Hematopoietic multipotent progenitor cell treated with erythropoietin and hydrocortisone succinate and interleukin-3 and kit ligand, for 4 days (in vitro differentiated cells): ENCODE data around the gene DPPA4.
"Not testable (repeated sequence)": the region's sequence is repeated elsewhere in the genome, so short reads cannot be mapped to it uniquely, and the experiment has no call there.

Experiments used
- DNase-seq: peaks from one replicate; pipeline ENCODE4 v3.0.0-alpha.2; 2015

Gene DPPA4, protein sequence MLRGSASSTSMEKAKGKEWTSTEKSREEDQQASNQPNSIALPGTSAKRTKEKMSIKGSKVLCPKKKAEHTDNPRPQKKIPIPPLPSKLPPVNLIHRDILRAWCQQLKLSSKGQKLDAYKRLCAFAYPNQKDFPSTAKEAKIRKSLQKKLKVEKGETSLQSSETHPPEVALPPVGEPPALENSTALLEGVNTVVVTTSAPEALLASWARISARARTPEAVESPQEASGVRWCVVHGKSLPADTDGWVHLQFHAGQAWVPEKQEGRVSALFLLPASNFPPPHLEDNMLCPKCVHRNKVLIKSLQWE

GRCh38 chr3:109337393-109337792 is at the start of gene DPPA4:
TSS of gene DPPA4 (minus strand) at chr3:109337546. CDS start at chr3:109337517, 29 bp downstream.
- DNase-seq, result peak; percentile 90

DNA sequence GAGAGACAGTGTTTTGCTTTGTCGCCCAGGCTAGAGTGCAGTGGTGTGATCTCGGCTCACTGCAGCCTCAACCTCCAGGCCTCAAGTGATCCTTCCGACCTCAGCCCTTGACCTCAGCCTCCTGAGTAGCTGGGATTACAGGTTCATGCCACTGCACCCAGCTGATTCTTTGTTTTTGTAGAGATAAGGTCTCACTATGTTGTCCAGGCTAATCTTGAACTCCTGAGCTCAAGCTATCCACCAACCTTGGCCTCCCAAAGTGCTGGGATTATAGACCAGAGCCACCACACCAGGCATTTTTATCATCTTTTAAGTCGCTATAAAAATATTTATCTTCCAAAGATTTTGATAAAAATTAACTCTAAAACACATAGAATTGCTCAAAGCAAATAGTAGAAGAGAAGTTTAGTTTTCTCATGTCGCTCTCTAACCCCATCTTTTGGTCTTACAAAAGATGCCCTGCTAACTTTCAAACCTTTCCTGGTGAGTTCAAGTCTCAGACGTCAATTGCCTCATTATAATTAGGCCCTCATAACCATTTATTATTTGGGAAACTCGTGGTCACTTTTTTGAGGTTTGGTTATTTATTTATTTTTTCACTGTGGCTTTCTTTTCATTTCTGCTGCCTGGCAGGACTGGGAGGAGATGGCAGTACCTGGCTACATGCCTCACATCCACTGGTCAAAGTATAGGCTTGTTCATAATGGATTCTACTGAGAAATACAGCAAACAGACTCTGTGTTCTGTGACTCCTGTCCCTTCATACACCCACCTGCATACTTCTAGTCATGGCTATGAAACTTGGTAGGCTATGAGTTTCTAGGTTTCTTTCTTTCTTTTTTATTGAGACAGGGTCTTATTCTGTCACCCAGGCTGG is 48.3 kb upstream of the DPPA4 start:
- DNase-seq, result no peak

DNA sequence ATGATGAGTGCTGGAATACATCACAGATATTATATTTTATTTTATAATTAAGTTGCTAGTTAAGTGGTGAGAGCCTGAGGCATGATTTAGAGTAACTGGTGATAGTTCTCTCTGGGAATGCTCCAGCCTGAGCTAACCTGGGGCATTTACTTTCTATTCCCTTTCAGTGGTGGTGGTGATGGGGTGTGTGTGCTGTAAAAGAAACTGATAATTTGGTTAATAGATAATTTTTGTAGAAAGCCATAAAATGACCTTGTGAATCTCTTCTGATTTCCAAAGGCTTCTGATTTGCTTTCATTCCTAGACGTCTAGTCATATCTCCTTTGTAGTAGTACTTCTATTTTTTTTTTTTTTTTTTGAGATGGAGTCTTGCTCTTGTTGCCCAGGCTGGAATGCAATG is 46.8 kb upstream of the DPPA4 start:
- no peak for DNase-seq

GRCh38 chr3:109382588-109382987 is 45.2 kb upstream of the DPPA4 start:
- DNase-seq, result no peak

DNA sequence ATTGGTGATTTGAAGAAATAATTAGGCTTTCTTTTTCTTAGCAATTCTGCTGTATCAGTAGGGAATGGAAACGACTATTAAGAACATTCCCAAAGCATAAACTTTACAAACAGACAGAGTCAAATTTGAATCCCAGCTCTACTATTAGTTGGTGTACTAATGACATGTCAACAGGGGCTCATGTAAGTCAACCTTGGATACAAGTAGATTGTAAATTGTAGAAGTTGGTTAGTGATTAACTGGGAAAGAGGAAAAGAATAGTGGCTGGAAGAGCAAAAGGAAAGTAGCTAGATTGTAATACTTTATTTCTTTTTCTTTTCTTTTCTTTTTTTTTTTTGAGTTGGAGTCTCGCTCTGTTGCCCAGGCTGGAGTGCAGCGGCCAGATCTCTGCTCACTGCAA is 38.6 kb upstream of the DPPA4 start:
- no peak for DNase-seq

DNA sequence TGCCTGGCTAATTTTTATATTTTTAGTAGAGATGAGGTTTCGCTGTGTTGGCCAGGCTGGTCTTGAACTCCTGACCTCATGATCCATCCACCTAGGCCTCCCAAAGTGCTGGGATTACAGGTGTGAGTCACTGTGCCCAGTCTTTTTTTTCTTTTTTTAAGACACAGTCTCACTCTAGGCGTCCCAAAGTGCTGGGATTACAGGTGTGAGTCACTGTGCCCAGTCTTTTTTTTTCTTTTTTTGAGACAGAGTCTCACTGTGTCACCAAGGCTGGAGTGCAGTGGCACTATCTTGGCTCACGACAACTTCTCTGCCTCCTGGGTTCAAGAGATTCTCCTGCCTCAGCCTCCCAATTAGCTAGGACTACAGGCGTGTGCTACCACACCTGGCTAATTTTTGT is 37.1 kb upstream of the DPPA4 start:
- not testable (repeated sequence) for DNase-seq

DNA sequence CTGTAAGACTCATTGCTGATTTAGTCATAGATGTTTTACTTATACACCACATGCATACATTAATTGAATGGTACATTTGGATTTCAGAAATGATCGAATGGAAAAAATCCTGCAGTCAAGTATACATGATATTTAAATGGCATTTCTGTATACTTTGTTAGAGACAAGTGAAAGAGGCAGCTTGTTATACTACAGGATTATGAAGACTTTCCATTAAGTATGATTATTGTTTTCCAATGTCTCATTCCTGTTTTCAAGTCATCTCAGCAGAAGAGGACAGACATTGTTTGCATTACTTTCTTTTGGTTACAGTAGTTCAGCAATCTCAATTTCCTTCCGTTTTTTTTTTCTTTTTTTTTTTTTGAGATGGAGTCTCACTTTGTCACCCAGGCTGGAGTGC is 36.6 kb upstream of the DPPA4 start:
- DNase-seq, result no peak

- no peak for DNase-seq
Measured at GRCh38 chr3:109372639-109373038, 35.3 kb upstream of the DPPA4 start.

- DNase-seq, result peak; percentile 51
Measured at GRCh38 chr3:109369510-109369909, 32.2 kb upstream of the DPPA4 start.

DNA sequence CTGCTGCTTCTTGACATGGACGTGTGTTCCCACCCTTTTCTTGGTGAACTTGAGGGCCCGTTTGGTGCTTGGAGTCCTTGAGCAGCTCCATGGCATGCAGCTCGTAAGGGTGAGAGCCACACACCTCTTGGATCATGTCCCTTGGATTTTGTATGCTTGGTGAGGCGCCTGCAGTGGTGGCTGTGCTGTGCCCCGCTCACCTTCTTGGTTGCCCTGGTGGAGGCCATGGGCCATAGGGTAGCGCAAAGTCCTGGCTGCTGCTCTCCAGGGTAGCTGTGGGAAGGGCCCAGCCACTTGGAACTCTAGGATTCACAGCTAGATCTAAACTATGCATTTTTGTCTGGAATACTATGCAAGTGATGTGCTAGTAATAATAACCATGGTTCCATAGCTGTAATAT is 26.7 kb upstream of the DPPA4 start:
- DNase-seq, result no peak

DNA sequence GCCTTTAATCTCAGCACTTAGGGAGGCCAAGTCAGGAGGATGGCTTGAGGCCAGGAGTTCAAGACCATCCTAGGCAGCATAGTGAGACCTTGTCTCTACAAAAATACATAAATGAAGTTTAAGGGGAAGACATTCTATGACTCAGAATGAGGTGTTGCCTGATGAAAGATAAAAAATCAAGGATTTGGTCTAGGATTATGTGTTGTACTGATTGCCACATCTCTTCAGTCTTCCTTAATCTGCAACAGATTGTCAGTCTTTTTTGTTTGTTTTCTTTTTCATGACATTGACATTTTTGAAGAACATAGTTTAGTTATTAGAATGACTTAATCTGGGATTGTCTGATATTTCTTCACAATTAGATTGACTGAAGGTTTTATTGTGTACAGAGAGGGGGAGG is 26.3 kb upstream of the DPPA4 start:
- no peak for DNase-seq

GRCh38 chr3:109362823-109363222 is 25.5 kb upstream of the DPPA4 start:
- DNase-seq, result no peak

- not testable (repeated sequence) for DNase-seq
Measured at GRCh38 chr3:109358809-109359208, 21.5 kb upstream of the DPPA4 start.

DNA sequence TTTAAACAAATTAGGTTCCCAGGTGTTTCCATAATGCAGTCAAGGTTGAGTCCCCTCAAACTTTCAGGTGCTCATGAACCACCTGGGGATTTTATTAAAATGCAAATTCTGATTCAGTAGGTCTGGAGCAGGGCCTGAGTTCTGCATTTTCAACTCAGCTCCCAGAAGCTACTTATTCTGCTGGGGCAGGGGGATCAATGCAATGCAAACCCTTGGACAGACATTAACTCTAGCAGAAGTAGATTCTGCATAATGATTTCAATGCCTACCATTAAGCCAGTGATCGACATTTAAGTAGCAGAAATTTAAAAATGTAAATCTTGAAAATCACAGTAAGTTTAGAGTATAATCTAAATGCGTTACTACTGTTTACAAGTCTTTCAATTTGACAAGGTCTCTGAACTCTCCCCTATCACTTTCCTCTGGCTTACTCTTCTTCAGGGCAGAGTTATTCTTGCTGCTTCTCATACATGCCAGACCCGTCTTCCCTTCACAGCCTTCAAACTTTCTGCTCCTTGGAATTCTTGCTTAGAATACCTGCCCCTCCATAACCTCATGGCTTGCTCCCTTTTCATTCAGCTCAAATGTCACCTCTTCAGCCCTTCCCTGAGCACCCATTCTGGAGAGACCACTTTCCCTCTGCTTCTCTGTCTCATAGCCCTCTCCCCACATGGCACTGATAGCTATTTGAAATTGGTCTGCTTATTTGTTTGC is 19.3 kb upstream of the DPPA4 start:
- DNase-seq, result no peak

- DNase-seq, result no peak
Measured at GRCh38 chr3:109355625-109356441, 18.5 kb upstream of the DPPA4 start.

DNA sequence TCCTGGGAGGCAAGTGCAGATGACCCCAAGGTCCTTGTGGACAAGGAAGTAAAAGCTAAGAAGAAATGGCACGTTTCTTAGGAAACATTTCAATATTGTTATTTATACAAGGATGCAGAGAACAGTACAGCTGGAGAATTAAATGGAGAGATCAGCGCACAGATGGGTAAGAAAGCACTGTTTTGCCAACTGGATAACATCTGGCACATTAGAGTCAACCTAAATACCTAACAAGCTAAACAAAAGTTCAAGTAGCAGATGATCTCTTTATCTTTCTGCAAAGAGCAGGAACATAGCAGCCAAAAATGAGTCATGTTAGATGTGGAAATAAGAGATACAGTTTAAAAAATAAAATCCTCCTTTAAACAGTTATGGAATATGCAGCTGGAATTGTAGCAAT is 15.7 kb upstream of the DPPA4 start:
- no peak for DNase-seq

DNA sequence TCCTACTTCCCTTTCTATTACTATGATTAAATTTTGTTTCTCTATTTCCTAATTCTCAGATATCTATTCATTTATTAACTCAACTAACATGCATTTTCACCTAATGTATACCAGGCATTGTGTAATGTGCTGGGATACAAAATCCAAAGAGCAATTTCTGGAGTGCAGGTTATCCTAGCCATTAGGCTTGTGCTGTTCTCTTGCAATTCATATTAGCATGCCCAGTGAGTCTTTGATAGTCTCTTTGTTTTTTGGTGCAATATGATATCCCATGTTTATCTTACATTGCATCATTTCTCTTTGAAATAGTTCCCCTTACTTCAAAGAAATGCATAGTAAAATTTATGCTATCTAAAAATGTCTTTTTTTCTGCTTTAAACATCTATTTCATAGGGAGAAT is 13.9 kb upstream of the DPPA4 start:
- no peak for DNase-seq

DNA sequence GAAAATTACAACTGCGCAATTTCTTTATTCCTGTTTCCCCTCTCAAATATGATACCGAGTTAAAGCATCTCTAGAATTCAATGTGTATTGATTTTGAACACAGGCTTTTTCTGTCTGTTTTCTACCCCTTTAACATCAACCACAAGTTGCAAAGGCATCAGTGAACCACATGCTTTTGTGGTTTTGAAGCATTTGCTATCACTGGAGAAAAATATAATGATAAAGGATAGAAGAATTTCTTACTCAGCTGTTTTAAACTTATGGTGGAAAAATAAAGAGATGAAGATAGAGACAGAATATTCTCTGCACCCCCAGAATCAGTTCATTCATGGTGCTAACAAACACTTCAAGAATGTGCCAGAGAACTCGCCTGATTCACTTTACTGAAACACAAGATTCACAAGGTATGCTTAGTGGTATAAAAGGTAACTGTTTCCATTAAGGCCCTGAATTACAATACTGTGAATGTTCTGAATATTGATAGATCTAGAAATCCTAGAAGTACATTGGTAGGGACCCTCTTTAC is 9.5 kb upstream of the DPPA4 start:
- DNase-seq, result peak; percentile 44

GRCh38 chr3:109346099-109346498 is 8.8 kb upstream of the DPPA4 start:
- DNase-seq, result no peak

DNA sequence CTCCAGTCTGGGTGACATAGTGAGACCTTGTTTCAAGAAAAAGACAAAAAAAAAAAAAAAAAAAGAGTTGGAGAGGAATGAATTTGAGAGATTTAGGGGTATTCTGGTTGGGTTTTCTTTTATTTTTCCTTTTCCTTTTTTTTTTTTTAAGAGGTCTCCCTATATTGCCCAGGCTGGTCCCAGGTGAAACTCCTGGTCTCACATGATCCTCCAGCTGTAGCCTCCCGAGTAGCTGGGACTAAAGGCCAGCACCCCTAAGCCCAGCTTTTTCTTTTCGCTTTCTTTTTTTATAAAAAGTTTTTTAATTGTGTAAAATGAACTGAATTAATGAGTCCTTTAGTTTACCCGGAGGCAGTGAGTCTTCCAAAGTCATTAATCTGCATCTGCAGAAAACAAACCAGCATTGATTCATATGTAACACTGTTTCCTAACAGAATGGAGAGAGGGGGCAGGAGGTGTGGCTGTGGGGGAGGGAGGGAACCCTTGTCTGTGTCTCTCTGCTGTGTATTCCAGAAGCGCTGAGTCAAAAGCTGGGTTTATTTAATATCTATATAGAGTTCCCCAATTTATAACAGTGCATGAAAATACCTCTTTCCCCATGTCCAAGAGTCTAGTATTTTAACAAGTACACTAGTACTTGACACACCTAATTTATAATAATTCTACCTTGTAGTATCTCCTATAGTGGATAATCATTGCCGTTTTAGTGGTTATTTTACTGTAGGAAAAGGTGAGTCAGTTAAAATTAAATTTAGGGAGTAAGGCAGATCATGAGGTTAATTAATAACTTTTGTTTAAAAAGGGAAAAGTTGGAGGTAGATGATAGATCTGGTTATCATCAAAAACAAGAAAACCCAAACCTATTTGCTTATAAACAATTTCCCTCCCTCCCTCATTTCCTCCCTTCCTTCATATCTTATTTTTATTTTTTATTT is 2.6 kb upstream of the DPPA4 start:
- peak; percentile 24 for DNase-seq

- DNase-seq, result no peak
Measured at GRCh38 chr3:109339197-109339596, 1.9 kb upstream of the DPPA4 start.
